Activated CD8-positive, alpha-beta T cell treated with anti-CD3 and anti-CD28 coated beads for 36 hours (primary cell): ENCODE measurements around the gene FOXN3. TPM values are rescaled to one million over a fixed set of nuclear protein-coding genes. Genes with fewer than 3 reads are reported as not detected.

Experiments
- ATAC-seq: fragments of 200-7000 bp; cut with Tn5 transposase; one replicate; pipeline ENCODE4 v1.10.0; 2021; ENCODE audit warnings: mild to moderate bottlenecking, moderate library complexity
- CTCF ChIA-PET: fragments of 350-600 bp; sonication (Branson Sonifier 250); formaldehyde crosslinking; loops from one replicate; lab custom pipeline; 2021; ENCODE audit warnings: antibody characterized with exemption; lab: Charles Lee
- POLR2A ChIA-PET: fragments of 350-600 bp; sonication (Branson Sonifier 250); formaldehyde crosslinking; loops from one replicate; lab custom pipeline; 2021; ENCODE audit warnings: antibody characterized with exemption; lab: Charles Lee
- DNase-seq: peaks from one replicate; pipeline ENCODE4 v3.0.0-alpha.2; 2020
- H3K27ac Mint-ChIP-seq: one replicate; pipeline ENCODE4 v1.8.0; 2021; ENCODE audit warnings: mild to moderate bottlenecking, mixed read lengths
- H3K27me3 Mint-ChIP-seq: one replicate; pipeline ENCODE4 v1.8.0; 2021; ENCODE audit warnings: mixed read lengths
- H3K36me3 Mint-ChIP-seq: one replicate; pipeline ENCODE4 v1.8.0; 2021; ENCODE audit warnings: low read depth, mixed read lengths
- H3K4me1 Mint-ChIP-seq: one replicate; pipeline ENCODE4 v1.8.0; 2021; ENCODE audit warnings: low read depth, mixed read lengths
- H3K4me3 Mint-ChIP-seq: one replicate; pipeline ENCODE4 v1.8.0; 2021; ENCODE audit warnings: mild to moderate bottlenecking, moderate library complexity, mixed read lengths
- H3K9me3 Mint-ChIP-seq: one replicate; pipeline ENCODE4 v1.8.0; 2021; ENCODE audit warnings: mixed read lengths
- CTCF ChIP-seq: fragments of 200-600 bp; IDR thresholded peaks from one replicate; pipeline ENCODE4 v1.8.0; 2022; ENCODE audit warnings: antibody characterized with exemption, mild to moderate bottlenecking
- intact Hi-C: fragments of 100-400 bp; cut with micrococcal nuclease; formaldehyde crosslinking; loops from one replicate; pipeline ENCODE4 v1.10.0; 2022
- total RNA-seq, 2 experiments: library from RNA; stranded (reverse); gene quantifications; one replicate each; pipeline ENCODE4 v1.2.3, GENCODE V29; 2021

FOXN3 gene
- total RNA-seq, 2 experiments from 2014 or later: 83.4 to 85.0 TPM

GRCh38 chr14:89270439-89271227 is 146.4 kb downstream of the FOXN3 start:
- H3K9me3 Mint-ChIP-seq: peaks cover 5% of the 10 kb centered on the region
- peaks cover 80% of the 10 kb centered on the region for H3K4me1 Mint-ChIP-seq
- no peak for TF ChIP-seq CTCF
- DNase-seq (no peak), ATAC-seq (peak; percentile 30)
- peaks cover 41% of the 10 kb centered on the region for H3K36me3 Mint-ChIP-seq
- intact Hi-C loops: no loop called here
- ChIA-PET POLR2A (no interaction called here), CTCF (no interaction called here)
- H3K27ac Mint-ChIP-seq: no peak overlapping the region
- H3K27me3 Mint-ChIP-seq: no peaks in the 10 kb centered on the region
- H3K4me3 Mint-ChIP-seq: no peak overlapping the region

GRCh38 chr14:89269404-89269803 is 147.6 kb downstream of the FOXN3 start:
- Mint-ChIP-seq H3K4me1 (peaks cover 78% of the 10 kb centered on the region), H3K27me3 (no peaks in the 10 kb centered on the region), H3K36me3 (peaks cover 36% of the 10 kb centered on the region), H3K4me3 (no peak overlapping the region), H3K9me3 (peaks cover 5% of the 10 kb centered on the region), H3K27ac (no peak overlapping the region)
- no peak for DNase-seq
- intact Hi-C loops: no loop called here
- no peak for TF ChIP-seq CTCF
- ATAC-seq: no peak
- ChIA-PET CTCF (no interaction called here), POLR2A (no interaction called here)

GRCh38 chr14:89268514-89268913 is 148.5 kb downstream of the FOXN3 start:
- ChIA-PET POLR2A (no interaction called here), CTCF (interaction anchor here (1.1 kb wide), 1 partner anchor 30 kb away, joined by 3 read pairs; no protein-coding TSS in a partner anchor)
- intact Hi-C loops: no loop called here
- no peak for TF ChIP-seq CTCF
- H3K27ac Mint-ChIP-seq: no peak overlapping the region
- peaks cover 76% of the 10 kb centered on the region for H3K4me1 Mint-ChIP-seq
- no peaks in the 10 kb centered on the region for H3K27me3 Mint-ChIP-seq
- ATAC-seq (no peak), DNase-seq (no peak)
- H3K4me3 Mint-ChIP-seq: no peak overlapping the region
- H3K9me3 Mint-ChIP-seq: peaks cover 6% of the 10 kb centered on the region
- peaks cover 38% of the 10 kb centered on the region for H3K36me3 Mint-ChIP-seq

- CTCF ChIA-PET: interaction anchor here (1.1 kb wide), 1 partner anchor 29 kb away, joined by 3 read pairs; no protein-coding TSS in a partner anchor
- H3K36me3 Mint-ChIP-seq: peaks cover 37% of the 10 kb centered on the region
- peaks cover 1% of the 10 kb centered on the region for H3K9me3 Mint-ChIP-seq
- POLR2A ChIA-PET: no interaction called here
- no peaks in the 10 kb centered on the region for H3K27me3 Mint-ChIP-seq
- H3K4me3 Mint-ChIP-seq: no peak overlapping the region
- H3K27ac Mint-ChIP-seq: no peak overlapping the region
- peaks cover 70% of the 10 kb centered on the region for H3K4me1 Mint-ChIP-seq
- intact Hi-C loops: no loop called here
- TF ChIP-seq CTCF: no peak
- no peak for DNase-seq
- no peak for ATAC-seq
These were observed 149.4 kb downstream of the FOXN3 start for GRCh38 chr14:89267656-89268055.

GRCh38 chr14:89267163-89267562 is 149.9 kb downstream of the FOXN3 start:
- Mint-ChIP-seq H3K4me1 (peaks cover 72% of the 10 kb centered on the region), H3K27me3 (no peaks in the 10 kb centered on the region), H3K9me3 (peaks cover 1% of the 10 kb centered on the region), H3K36me3 (peaks cover 41% of the 10 kb centered on the region), H3K27ac (no peak overlapping the region), H3K4me3 (no peak overlapping the region)
- DNase-seq (no peak), ATAC-seq (no peak)
- ChIA-PET POLR2A (no interaction called here), CTCF (no interaction called here)
- intact Hi-C loops: no loop called here
- no peak for TF ChIP-seq CTCF
